Body of pancreas (tissue), 4 donors: ENCODE measurements around the gene TUBA8. TPM values are rescaled to one million over a fixed set of nuclear protein-coding genes. Genes with fewer than 3 reads are reported as not detected.

Experiments
- ATAC-seq: fragments of 150-250 bp; one replicate; pipeline ENCODE4 v1.9.1; 2016
- DNase-seq, 4 donors: peaks; one replicate each; pipeline ENCODE4 v3.0.0-alpha.2; 2019
- H3K27ac ChIP-seq, 4 donors: fragments of 200-600 bp; sonication (generic); 1 replicate in 3 of 4; 2 replicates in 1 of 4; pipeline versions ENCODE4 v1.5.1 to v1.6.1; 2016 to 2019; ENCODE audit warnings: mild to moderate bottlenecking in 1 of 4, mixed read lengths in 1 of 4, moderate library complexity in 1 of 4
- H3K27me3 ChIP-seq, 2 donors: fragments of 200-600 bp; sonication (generic); one replicate each; pipeline ENCODE4 v1.6.0; 2016; ENCODE audit warnings: mild to moderate bottlenecking in 1 of 2
- H3K36me3 ChIP-seq, 2 donors: fragments of 200-600 bp; sonication (generic); replicated peaks in 1 of 2; 2 replicates each; pipeline ENCODE4 v1.5.1; 2016; ENCODE audit warnings: low read depth in 2 of 2; ENCODE audit not compliant: insufficient read depth in 1 of 2
- H3K4me1 ChIP-seq: fragments of 200-600 bp; sonication (generic); one replicate; pipeline ENCODE4 v1.6.0; 2016
- H3K4me3 ChIP-seq, 2 donors: fragments of 200-600 bp; sonication (generic); 1 replicate in 1 of 2; 2 replicates in 1 of 2; pipeline ENCODE4 v1.5.1; 2016 to 2019
- H3K9me3 ChIP-seq, 3 donors: fragments of 200-600 bp; sonication (generic); 1 replicate in 2 of 3; 2 replicates in 1 of 3; pipeline ENCODE4 v1.5.1; 2016
- POLR2A ChIP-seq, 3 donors: fragments of 450-650 bp; IDR thresholded peaks; one replicate each; pipeline ENCODE4 v1.6.1; 2016; ENCODE audit warnings: antibody characterized with exemption in 3 of 3, mild to moderate bottlenecking in 2 of 3
- WGBS, 2 donors: methylation state at CpG; one replicate each; pipeline ENCODE4 v1.1.5; 2017; 5-methylcytosine and 5-hydroxymethylcytosine counted together
- intact Hi-C: fragments of 100-400 bp; cut with DNase I; formaldehyde crosslinking; loops from one replicate; pipeline ENCODE4 v1.15.1; 2023
- total RNA-seq, 2 donors: library from RNA; depleted of rRNA; stranded (reverse); fragments of >200 nt; gene quantifications; one replicate each; pipeline ENCODE4 v1.1.0, GENCODE V29; 2016
- TF ChIP-seq, protein P1 (sequence below), 7 experiments: fragments of 450-650 bp in 4 of 7; fragments of 200-600 bp in 3 of 7; sonication (generic) in 3 of 7; IDR thresholded peaks; one replicate each; pipeline ENCODE4 v1.5.1; 2016 to 2019; ENCODE audit warnings: antibody characterized with exemption in 7 of 7

Gene TUBA8
- total RNA-seq, 2 donors from 2014 or later, result 5.2 to 8.6 TPM

GRCh38 chr22:18109410-18110193, 1.0 kb upstream of the TUBA8 start:
- Histone ChIP-seq H3K4me1 (peaks cover 19% of the 10 kb centered on the region), H3K4me3 (no peak overlapping the region), H3K9me3 (no peaks in the 10 kb centered on the region), H3K27ac (no peak overlapping the region), H3K27me3 (no peaks in the 10 kb centered on the region), H3K36me3 (no peaks in the 10 kb centered on the region)
- TF ChIP-seq, protein P1, sequence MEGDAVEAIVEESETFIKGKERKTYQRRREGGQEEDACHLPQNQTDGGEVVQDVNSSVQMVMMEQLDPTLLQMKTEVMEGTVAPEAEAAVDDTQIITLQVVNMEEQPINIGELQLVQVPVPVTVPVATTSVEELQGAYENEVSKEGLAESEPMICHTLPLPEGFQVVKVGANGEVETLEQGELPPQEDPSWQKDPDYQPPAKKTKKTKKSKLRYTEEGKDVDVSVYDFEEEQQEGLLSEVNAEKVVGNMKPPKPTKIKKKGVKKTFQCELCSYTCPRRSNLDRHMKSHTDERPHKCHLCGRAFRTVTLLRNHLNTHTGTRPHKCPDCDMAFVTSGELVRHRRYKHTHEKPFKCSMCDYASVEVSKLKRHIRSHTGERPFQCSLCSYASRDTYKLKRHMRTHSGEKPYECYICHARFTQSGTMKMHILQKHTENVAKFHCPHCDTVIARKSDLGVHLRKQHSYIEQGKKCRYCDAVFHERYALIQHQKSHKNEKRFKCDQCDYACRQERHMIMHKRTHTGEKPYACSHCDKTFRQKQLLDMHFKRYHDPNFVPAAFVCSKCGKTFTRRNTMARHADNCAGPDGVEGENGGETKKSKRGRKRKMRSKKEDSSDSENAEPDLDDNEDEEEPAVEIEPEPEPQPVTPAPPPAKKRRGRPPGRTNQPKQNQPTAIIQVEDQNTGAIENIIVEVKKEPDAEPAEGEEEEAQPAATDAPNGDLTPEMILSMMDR (IDR thresholded peaks at IDR 0.05), result no peak
- no peak for TF ChIP-seq POLR2A (IDR thresholded peaks at IDR 0.05)
- no peak for ATAC-seq
- DNase-seq, result no peak
- intact Hi-C loops, result no loop called here
- WGBS, 2 donors, result 54 to 60% methylated on average over 14 of the region's 14 CpGs

DNA sequence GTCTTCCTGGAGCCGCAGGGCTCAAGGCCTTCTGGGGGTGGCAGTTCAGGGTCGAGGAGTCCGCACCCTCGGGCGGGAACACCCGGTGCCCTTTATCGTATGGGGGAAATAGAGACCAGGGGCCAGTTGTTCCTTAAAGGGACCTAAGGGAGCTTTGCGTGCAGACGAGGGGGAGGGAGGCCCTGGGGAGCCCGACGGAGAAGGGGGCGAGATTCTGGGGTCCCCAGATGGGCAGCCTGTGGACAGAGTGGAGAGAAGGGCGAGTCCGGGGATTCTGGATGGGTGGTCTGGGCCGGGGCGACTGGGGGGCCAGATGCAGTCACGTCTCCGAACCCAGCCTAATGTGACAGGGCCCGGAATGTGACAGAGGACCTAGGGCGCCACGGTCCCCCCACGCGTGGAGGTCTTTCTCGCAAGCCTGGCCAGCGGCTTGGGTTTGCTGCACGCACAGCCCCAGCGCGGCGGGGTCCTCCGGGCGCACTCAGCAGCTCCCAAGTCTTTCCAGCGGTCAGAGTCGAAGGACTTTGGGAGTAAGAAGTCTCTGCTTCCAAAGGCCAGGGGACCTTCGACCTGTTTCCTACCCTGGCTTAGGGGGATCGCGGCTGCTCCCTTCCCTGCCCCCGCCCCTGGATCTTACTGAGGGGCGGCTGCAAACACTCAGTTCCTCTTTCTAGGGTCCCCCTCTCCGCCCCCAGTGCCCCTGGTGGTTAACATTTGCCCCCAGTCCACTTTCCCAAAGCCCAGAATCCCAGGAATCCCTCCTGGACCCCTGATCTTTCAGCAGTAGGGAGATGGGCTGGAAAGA, 547 bp downstream of the TUBA8 start:
- WGBS, 2 donors, result 32 to 56% methylated on average over 17 to 37 of the region's 39 CpGs
- DNase-seq, result no peak
- Histone ChIP-seq H3K9me3 (no peaks in the 10 kb centered on the region), H3K4me3 (peak overlapping the region; percentile 4 to 33), H3K36me3 (no peaks in the 10 kb centered on the region), H3K27me3 (no peaks in the 10 kb centered on the region), H3K27ac (no peak overlapping the region), H3K4me1 (peaks cover 19% of the 10 kb centered on the region)
- no peak for TF ChIP-seq POLR2A (IDR thresholded peaks at IDR 0.05)
- TF ChIP-seq, protein P1 (IDR thresholded peaks at IDR 0.05), result no peak
- intact Hi-C loops, result no loop called here
- ATAC-seq, result no peak

DNA sequence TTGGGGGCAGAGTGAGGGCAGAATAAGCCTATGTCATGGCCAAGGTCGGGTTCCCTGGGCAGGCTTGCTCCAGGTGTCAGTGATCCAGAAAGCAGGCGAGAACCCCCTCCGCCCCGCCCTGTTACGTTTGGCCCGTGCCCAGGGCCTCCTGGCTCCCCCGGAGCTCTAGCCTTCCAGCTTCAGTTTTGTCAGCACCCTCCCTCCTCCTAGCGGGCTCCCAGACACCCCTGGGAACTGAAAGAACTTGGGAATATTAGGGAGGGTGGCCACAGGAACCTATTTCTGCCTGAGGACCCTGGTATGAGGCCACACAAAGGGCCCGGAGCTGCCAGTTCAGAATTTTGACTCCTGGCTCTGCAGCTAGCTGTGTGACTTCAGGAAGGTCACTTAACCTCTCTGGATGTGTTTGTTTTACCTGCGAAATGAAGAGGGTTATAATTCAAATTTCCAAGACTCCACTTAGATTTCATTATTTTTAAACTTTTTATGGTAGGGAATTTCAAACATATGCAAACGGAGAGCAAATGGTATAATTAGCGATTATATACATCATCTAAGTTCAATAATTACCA, 1.2 kb downstream of the TUBA8 start:
- DNase-seq, result no peak

DNA sequence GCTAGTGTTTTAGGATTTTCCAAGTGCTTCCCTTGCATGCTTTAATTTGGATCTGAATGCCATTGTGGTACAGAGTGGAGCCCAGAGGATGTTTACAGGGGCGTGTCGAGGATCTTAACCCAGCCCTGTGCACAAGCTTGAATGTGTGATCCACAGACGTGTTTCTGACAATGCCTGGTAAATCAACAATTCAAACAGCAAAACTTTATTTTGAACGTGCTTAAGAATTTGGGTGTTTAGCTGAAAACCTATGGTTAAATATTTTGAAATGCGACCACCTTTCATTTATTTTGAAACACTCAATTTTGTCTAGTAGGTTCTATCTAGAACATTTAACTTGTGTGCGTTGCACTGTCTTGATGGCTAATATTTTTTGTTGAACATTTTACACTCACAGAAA, 1.8 kb downstream of the TUBA8 start:
- TF ChIP-seq POLR2A (IDR thresholded peaks at IDR 0.05), result no peak
- TF ChIP-seq, protein P1 (IDR thresholded peaks at IDR 0.05), result no peak
- no peak for ATAC-seq
- Histone ChIP-seq H3K9me3 (no peaks in the 10 kb centered on the region), H3K4me3 (no peak overlapping the region), H3K4me1 (peaks cover 19% of the 10 kb centered on the region), H3K27me3 (no peaks in the 10 kb centered on the region), H3K36me3 (no peaks in the 10 kb centered on the region), H3K27ac (no peak overlapping the region)
- intact Hi-C loops, result no loop called here
- WGBS, 2 donors, result 75% methylated on average over 6 of the region's 6 CpGs
- no peak for DNase-seq

More for the DNA sequence above, 1.2 kb downstream of the TUBA8 start:
- 63 to 72% methylated on average over 6 to 12 of the region's 12 CpGs for WGBS, 2 donors
- Histone ChIP-seq H3K27ac (no peak overlapping the region), H3K4me1 (peaks cover 19% of the 10 kb centered on the region), H3K36me3 (no peaks in the 10 kb centered on the region), H3K9me3 (no peaks in the 10 kb centered on the region), H3K27me3 (no peaks in the 10 kb centered on the region), H3K4me3 (no peak overlapping the region)
- intact Hi-C loops, result no loop called here
- TF ChIP-seq, protein P1 (IDR thresholded peaks at IDR 0.05), result no peak
- no peak for TF ChIP-seq POLR2A (IDR thresholded peaks at IDR 0.05)
- no peak for ATAC-seq
